SK-N-SH treated with all-trans-retinoic acid at 6 μM for 48 hours (cell line): ENCODE results near the gene WEE2.

Experiments used
- ATAC-seq: fragments of 200-7000 bp; cut with Tn5 transposase; 3 replicates; pipeline ENCODE4 v1.9.1; 2020; ENCODE audit warnings: mild to moderate bottlenecking, moderate library complexity
- BACH2 ChIP-seq: fragments of 250-450 bp; sonication (Bioruptor Pico); IDR thresholded peaks from 2 replicates; pipeline ENCODE4 v1.9.0; 2021; ENCODE audit warnings: mild to moderate bottlenecking, borderline replicate concordance
- CREB5 ChIP-seq: fragments of 250-450 bp; sonication (Bioruptor Pico); IDR thresholded peaks from 2 replicates; pipeline ENCODE4 v1.5.1; 2020; ENCODE audit warnings: low read depth, mild to moderate bottlenecking, moderate library complexity
- CSDC2 ChIP-seq: fragments of 250-450 bp; sonication (Bioruptor Pico); IDR thresholded peaks from 2 replicates; pipeline ENCODE4 v1.5.0; 2020; ENCODE audit warnings: mild to moderate bottlenecking, moderate library complexity
- CSRNP3 ChIP-seq: fragments of 250-450 bp; sonication (Bioruptor Pico); IDR thresholded peaks from 2 replicates; pipeline ENCODE4 v1.5.1; 2021; ENCODE audit warnings: mild to moderate bottlenecking, moderate library complexity
- ESRRG ChIP-seq: fragments of 250-450 bp; sonication (Bioruptor Pico); IDR thresholded peaks from 2 replicates; pipeline ENCODE4 v1.6.1; 2021; ENCODE audit warnings: mild to moderate bottlenecking
- ISL1 ChIP-seq: fragments of 250-450 bp; sonication (Bioruptor Pico); IDR thresholded peaks from 2 replicates; pipeline ENCODE4 v2.1.2; 2022; ENCODE audit warnings: mild to moderate bottlenecking, moderate library complexity
- OSR1 ChIP-seq: fragments of 250-450 bp; sonication (Bioruptor Pico); IDR thresholded peaks from 2 replicates; pipeline ENCODE4 v1.8.0; 2022; ENCODE audit warnings: moderate library complexity, mild to moderate bottlenecking, inconsistent platforms
- PATZ1 ChIP-seq: fragments of 250-450 bp; sonication (Bioruptor Pico); IDR thresholded peaks from 2 replicates; pipeline ENCODE4 v1.8.0; 2020; ENCODE audit warnings: mild to moderate bottlenecking, moderate library complexity, borderline replicate concordance
- POU6F1 ChIP-seq: fragments of 250-450 bp; sonication (Bioruptor Pico); IDR thresholded peaks from 2 replicates; pipeline ENCODE4 v1.8.0; 2021; ENCODE audit warnings: low read depth, mild to moderate bottlenecking, moderate library complexity, borderline replicate concordance
- PPARA ChIP-seq: fragments of 250-450 bp; sonication (Bioruptor Pico); IDR thresholded peaks from 2 replicates; pipeline ENCODE4 v1.5.0; 2020; ENCODE audit warnings: mild to moderate bottlenecking, borderline replicate concordance
- RARB ChIP-seq: fragments of 250-450 bp; sonication (Bioruptor Pico); IDR thresholded peaks from 2 replicates; pipeline ENCODE4 v1.8.0; 2021; ENCODE audit warnings: mild to moderate bottlenecking, moderate library complexity
- SNAI2 ChIP-seq: fragments of 250-450 bp; sonication (Bioruptor Pico); IDR thresholded peaks from 2 replicates; pipeline ENCODE4 v1.5.0; 2020; ENCODE audit warnings: mild to moderate bottlenecking, moderate library complexity
- TCF4 ChIP-seq: fragments of 250-450 bp; sonication (Bioruptor Pico); IDR thresholded peaks from 2 replicates; pipeline ENCODE4 v1.8.0; 2021; ENCODE audit warnings: mild to moderate bottlenecking, moderate library complexity, borderline replicate concordance
- TOX ChIP-seq: fragments of 250-450 bp; sonication (Bioruptor Pico); IDR thresholded peaks from 2 replicates; pipeline ENCODE4 v1.8.0; 2021; ENCODE audit warnings: mild to moderate bottlenecking, moderate library complexity, borderline replicate concordance
- TSHZ2 ChIP-seq: fragments of 250-450 bp; sonication (Bioruptor Pico); IDR thresholded peaks from 2 replicates; pipeline ENCODE4 v1.5.0; 2020; ENCODE audit warnings: mild to moderate bottlenecking, moderate library complexity
- ZC3H10 ChIP-seq: fragments of 250-450 bp; sonication (Bioruptor Pico); IDR thresholded peaks from 2 replicates; pipeline ENCODE4 v1.5.1; 2021; ENCODE audit warnings: mild to moderate bottlenecking, moderate library complexity
- ZFP3 ChIP-seq: fragments of 250-450 bp; sonication (Bioruptor Pico); IDR thresholded peaks from 2 replicates; pipeline ENCODE4 v1.5.0; 2020; ENCODE audit warnings: mild to moderate bottlenecking, moderate library complexity
- ZFP30 ChIP-seq: fragments of 450-650 bp; formaldehyde crosslinking; IDR thresholded peaks from 2 replicates; pipeline ENCODE4 v1.5.0; 2022; ENCODE audit warnings: mild to moderate bottlenecking, moderate library complexity
- ZNF565 ChIP-seq: fragments of 450-650 bp; formaldehyde crosslinking; conservative IDR thresholded peaks from 2 replicates; pipeline ENCODE4 v1.5.0; 2020; ENCODE audit warnings: low read depth, mild to moderate bottlenecking, moderate library complexity
- ZNF70 ChIP-seq: fragments of 450-650 bp; formaldehyde crosslinking; IDR thresholded peaks from 2 replicates; pipeline ENCODE4 v1.5.0; 2020; ENCODE audit warnings: mild to moderate bottlenecking, moderate library complexity
- ZNF8 ChIP-seq: fragments of 450-650 bp; formaldehyde crosslinking; IDR thresholded peaks from 2 replicates; pipeline ENCODE4 v1.5.0; 2020; ENCODE audit warnings: mild to moderate bottlenecking, moderate library complexity

Gene WEE2

GRCh38 chr7:141696348-141696747 lies 11.8 kb upstream of the WEE2 start:
- ATAC-seq: no peak
- TF ChIP-seq ZNF8 (CRISPR knock-in tag): no peak
- no peak for TF ChIP-seq TSHZ2
- TF ChIP-seq TCF4 (CRISPR knock-in tag): no peak
- TF ChIP-seq ISL1 (CRISPR knock-in tag): no peak
- TF ChIP-seq TOX (CRISPR knock-in tag): no peak
- TF ChIP-seq ZC3H10 (CRISPR knock-in tag): no peak
- TF ChIP-seq PPARA (CRISPR knock-in tag): no peak
- no peak for TF ChIP-seq ESRRG

- TF ChIP-seq TCF4 (CRISPR knock-in tag) (no peak), RARB (CRISPR knock-in tag) (no peak), SNAI2 (CRISPR knock-in tag) (no peak)
- no peak for ATAC-seq
Measured at GRCh38 chr7:141697211-141697871, 10.8 kb upstream of the WEE2 start.

GRCh38 chr7:141698247-141699015 lies 9.7 kb upstream of the WEE2 start:
- TF ChIP-seq ISL1 (CRISPR knock-in tag) (no peak), PPARA (CRISPR knock-in tag) (no peak), RARB (CRISPR knock-in tag) (no peak), PATZ1 (CRISPR knock-in tag) (no peak), ZNF565 (CRISPR knock-in tag) (no peak), ZFP3 (CRISPR knock-in tag) (no peak), BACH2 (CRISPR knock-in tag) (no peak), OSR1 (CRISPR knock-in tag) (no peak), POU6F1 (CRISPR knock-in tag) (no peak), SNAI2 (CRISPR knock-in tag) (no peak), CREB5 (CRISPR knock-in tag) (no peak), ZFP30 (CRISPR knock-in tag) (no peak), CSRNP3 (no peak), TOX (CRISPR knock-in tag) (no peak), ZNF70 (no peak), CSDC2 (CRISPR knock-in tag) (no peak)
- no peak for ATAC-seq
